ENCODE results near the gene H2BW1.
"Not testable (repeated sequence)": the region's sequence is repeated elsewhere in the genome, so short reads cannot be mapped to it uniquely, and the experiment has no call there.

H2BW1 gene

DNA sequence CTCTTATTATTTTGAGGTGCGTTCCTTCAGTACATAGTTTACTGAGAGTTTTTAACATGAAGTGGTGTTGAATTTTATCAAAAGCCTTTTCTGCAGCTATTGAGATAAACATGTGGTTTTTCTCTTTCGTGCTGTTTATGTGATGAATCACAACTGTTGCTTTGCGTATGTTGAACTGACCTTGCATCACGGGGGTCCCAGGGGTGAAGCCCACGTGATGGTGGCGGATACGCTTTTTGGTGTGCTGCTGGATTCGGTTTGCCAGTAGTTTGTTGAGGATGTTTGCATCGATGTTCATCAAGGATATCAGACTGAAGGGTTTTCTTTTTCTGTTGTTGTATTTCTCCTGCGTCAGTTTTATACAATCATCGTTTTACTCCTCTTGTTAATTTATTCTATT, 4.6 kb upstream of the H2BW1 start:
- in situ Hi-C loops (cut with MboI; ENCODE audit: low sequenced_read_pairs, unreplicated experiment), result loop anchor here (25.0 kb wide), 2 partner anchors 94 to 156 kb away; partner anchors contain the start of gene ZCCHC18
- TF ChIP-seq, protein P1, sequence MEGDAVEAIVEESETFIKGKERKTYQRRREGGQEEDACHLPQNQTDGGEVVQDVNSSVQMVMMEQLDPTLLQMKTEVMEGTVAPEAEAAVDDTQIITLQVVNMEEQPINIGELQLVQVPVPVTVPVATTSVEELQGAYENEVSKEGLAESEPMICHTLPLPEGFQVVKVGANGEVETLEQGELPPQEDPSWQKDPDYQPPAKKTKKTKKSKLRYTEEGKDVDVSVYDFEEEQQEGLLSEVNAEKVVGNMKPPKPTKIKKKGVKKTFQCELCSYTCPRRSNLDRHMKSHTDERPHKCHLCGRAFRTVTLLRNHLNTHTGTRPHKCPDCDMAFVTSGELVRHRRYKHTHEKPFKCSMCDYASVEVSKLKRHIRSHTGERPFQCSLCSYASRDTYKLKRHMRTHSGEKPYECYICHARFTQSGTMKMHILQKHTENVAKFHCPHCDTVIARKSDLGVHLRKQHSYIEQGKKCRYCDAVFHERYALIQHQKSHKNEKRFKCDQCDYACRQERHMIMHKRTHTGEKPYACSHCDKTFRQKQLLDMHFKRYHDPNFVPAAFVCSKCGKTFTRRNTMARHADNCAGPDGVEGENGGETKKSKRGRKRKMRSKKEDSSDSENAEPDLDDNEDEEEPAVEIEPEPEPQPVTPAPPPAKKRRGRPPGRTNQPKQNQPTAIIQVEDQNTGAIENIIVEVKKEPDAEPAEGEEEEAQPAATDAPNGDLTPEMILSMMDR (IDR thresholded peaks at IDR 0.05; ENCODE audit: borderline replicate concordance, control extremely low read depth, extremely low read depth, insufficient read depth, missing control alignments), result no peak
- DNase-seq (ENCODE audit: low spot score), result no peak

DNA sequence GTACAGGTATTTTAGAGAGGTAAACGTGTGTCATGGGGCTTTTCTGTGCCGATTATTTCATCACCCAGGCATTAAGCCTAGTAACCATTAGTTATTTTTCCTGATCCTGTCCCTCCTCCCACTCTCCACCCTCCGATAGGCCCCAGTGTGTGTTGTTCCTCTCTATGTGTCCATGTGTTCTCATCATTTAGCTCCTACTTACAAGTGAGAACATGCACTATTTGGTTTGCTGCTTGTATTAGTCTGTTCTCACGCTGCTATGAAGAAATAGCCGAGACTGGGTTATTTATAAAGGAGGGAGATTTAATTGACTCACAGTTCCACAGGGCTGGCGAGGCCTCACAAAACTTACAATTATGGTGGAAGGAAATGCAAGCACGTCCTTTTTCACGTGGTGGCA, 2.1 kb upstream of the H2BW1 start:
- not testable (repeated sequence) for DNase-seq (ENCODE audit: low spot score)
- in situ Hi-C loops (cut with MboI; ENCODE audit: low sequenced_read_pairs, unreplicated experiment), result loop anchor here (25.0 kb wide), 2 partner anchors 97 to 153 kb away; partner anchors contain the start of gene ZCCHC18

DNA sequence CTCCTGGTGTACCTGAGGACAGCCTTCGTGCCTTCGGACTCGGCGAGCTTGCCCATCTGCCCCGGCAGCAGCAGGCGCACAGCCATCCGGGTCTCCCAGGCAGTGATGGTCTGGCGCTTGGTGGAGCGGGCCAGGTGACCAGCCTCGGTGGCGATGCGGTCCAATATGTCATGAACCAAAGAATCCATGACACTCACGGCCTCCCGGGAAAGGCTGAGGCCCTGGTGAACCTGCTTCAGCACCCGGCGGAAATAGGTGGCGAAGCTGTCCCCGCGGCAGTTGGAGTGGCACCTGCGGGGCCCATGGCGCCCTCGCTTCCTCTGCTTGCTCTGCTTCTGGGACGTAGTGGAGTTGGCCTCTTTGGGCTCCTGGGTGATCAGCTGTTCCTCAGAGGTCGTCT, 350 bp downstream of the H2BW1 start:
- TF ChIP-seq, protein P1 (IDR thresholded peaks at IDR 0.05; ENCODE audit: borderline replicate concordance, control extremely low read depth, extremely low read depth, insufficient read depth, missing control alignments), result no peak
- in situ Hi-C loops (cut with MboI; ENCODE audit: low sequenced_read_pairs, unreplicated experiment), result loop anchor here (25.0 kb wide), 2 partner anchors 99 to 151 kb away; partner anchors contain the start of gene ZCCHC18
- no peak for DNase-seq (ENCODE audit: low spot score)

DNA sequence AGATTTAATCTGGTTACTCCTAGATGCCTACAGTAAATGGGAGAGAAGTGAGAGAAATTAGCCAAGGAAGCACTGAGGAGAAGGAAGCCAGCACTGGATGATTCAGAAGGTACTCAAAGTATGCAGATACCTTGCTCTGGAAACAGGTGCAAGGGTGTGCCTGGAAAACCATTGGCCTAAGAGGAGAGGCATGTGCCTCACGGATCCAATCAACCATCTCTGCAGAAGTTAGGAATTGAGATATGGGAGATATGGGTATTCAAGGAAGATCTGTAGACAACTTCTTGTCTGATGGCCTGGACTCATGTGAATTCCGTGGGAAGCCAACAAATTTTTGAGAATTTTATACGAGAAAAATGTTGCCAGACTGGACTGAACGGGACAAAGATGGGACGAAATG, 4.7 kb downstream of the H2BW1 start:
- in situ Hi-C loops (cut with MboI; ENCODE audit: low sequenced_read_pairs, unreplicated experiment), result loop anchor here (25.0 kb wide), 2 partner anchors 103 to 147 kb away; partner anchors contain the start of gene ZCCHC18
- TF ChIP-seq, protein P1 (IDR thresholded peaks at IDR 0.05; ENCODE audit: borderline replicate concordance, control extremely low read depth, extremely low read depth, insufficient read depth, missing control alignments), result no peak
- DNase-seq (ENCODE audit: low spot score), result no peak

DNA sequence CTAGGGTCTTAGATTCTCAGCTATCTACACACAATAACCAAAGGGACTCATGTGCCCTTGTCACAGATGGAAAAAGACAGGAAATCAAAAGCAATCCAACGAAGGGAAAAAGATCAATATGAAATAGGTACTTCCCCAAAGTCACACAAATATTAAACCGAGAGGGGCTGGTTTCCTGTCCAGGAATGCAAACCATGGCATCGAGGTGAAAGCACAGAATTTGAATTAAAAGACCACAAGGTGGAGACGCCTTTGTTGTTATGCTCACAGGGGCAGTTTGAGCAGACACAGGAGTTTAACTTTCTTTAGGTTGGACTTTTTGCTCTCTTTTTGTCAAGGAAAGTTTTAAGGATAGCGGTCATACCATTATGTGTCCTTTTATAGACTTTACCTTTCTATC, 14.3 kb downstream of the H2BW1 start:
- TF ChIP-seq, protein P1 (IDR thresholded peaks at IDR 0.05; ENCODE audit: borderline replicate concordance, control extremely low read depth, extremely low read depth, insufficient read depth, missing control alignments), result no peak
- in situ Hi-C loops (cut with MboI; ENCODE audit: low sequenced_read_pairs, unreplicated experiment), result no loop called here
- DNase-seq (ENCODE audit: low spot score), result no peak

DNA sequence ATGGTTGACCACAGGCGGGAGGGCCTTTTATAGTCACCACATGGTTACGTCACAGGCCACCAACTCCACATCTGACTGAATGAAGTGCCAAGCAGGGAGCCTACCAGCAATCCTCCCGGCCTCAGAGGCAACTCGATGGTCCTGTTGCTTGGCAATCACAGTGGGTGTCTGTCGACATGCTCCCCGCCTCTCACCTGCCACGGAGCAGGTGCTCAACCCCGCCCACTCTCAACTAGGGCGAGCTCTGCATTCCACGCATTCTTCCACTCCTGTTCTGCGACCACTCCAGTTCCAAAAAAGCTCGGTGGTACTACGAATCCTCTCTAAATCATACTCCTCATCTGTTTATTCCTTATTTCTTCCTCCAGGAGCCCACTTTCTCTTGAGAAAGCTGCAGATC, 30.0 kb downstream of the H2BW1 start:
- DNase-seq (ENCODE audit: low spot score); in situ Hi-C loops (cut with MboI; ENCODE audit: low sequenced_read_pairs, unreplicated experiment): not testable (repeated sequence)

DNA sequence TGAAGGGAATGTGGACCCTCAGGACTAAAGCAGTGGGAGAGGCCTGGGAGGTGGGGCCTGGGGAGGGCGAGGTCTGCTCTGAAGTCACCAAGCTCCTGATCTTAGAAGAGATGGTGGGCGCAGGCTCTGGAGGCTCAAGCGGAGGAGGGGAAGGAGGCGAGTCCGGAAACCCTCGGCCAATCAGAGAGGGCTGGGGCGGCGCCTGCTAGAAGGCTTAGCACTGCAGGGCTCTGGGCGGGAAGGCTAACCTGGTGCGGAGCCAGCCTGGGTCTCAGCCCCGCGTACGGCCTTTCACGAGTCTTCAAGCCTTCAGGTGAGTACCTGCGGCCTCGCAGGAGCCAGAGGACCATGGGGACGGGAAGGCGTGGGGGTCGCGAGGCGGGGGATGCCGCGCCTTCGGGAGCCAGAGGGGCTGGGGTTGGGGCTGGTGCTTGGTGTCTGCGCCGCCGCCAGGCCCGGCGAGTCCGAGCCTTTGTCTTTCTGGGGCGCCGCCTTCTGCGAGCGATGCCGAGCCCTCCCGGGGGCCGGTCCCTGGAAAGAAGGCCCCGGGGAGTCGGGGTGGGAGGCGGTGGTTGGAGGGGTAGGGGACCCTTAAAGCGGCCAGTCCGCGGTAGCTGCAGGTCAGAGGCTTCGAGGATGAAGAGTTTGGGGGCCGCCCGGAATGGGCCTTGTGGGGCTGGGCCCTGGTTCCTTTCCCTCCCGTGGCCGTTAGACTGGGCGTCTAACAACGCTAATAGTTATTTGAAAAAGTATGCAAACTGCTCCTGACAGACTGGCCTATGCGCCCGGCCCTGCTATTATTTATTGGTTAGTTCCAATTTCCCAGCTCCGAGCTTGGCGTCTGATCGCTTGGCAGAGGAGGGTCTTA, 50.9 kb downstream of the H2BW1 start, which contains the start of gene TMSB15B:
TSS of gene TMSB15B (plus strand) at position 217 of the 868 bp plus-strand sequence.
- DNase-seq (ENCODE audit: low spot score); in situ Hi-C loops (cut with MboI; ENCODE audit: low sequenced_read_pairs, unreplicated experiment): not testable (repeated sequence)
